Hematopoietic multipotent progenitor cell treated with erythropoietin and hydrocortisone succinate and interleukin-3 and kit ligand, for 17 days (in vitro differentiated cells): ENCODE data around the gene DGKI.

ENCODE experiments used
- DNase-seq: peaks from one replicate; pipeline ENCODE4 v3.0.0-alpha.2; 2015; ENCODE audit warnings: low spot score

DGKI gene

DNA sequence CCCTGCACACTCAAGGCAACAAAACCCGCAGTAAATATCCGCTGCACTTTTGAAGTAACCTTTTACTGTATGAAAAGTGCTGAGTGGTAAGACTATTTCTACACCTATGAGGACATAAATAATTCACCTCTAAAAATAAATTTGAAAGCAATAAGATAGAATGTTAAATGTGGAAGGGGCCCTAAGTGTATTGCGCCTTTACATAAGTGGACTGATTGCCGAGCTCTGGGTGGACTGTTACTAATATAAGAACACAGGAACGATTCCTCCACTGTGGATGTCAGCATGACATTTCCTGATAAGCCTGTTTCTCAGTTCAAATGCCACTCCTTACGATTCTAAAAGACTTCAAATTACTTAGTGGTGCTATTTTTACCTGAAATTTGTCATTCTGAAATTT lies 311.2 kb downstream of the DGKI start:
- DNase-seq, result no peak

DNA sequence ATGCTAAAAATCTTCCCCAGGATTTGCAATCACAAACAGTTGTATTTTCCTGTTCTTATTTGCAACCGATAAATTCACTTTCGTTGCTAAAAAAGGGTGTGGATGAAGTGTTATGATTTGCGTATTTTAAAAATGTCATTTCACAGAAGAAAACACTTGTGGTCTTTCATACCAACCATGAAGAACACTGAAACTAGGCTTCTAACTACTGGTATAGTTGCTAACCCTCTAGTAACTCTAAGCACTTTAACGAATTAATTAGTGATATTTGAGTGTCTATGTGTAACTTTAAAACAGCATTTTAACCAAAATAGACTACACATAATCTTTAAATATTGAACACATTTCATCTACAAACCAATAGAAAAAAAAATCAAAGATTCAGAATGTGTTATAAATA lies 315.1 kb downstream of the DGKI start:
- DNase-seq, result no peak

DNA sequence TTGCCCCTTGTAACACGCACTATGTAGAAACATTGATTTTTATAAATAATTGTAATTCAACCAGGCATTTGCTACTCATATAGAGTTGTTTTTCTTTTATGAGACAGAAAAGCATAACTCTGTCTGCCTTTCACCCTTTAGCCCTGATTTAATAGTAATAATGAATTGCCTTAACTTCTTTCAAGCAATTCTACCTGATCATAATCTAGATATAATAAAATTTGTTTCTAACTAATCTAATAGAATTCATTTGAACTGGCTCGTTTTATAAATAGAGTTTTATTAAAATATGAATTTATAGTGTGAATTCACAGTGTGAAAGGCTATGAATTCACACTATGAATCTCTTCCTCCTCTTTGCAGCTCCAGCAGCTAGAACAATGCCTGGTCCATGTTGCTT lies 319.1 kb downstream of the DGKI start:
- DNase-seq, result no peak

DNA sequence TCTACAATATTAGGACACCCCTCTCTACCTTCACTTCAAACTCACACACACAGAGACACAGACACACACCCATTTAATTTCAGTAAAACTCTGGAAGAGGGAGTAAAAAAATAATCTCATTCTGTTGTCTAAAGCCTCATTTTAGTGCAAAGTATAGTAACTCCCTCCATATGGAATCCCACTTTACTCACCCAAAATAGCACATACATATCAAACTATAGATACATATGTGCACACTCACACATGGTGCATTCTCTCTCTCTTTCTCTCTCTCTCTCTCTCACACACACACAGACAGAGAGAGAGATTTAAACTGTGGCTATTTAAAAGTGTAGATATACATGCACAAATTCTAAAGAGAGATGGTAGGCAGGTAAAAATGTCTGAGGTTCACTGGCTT lies 323.6 kb downstream of the DGKI start:
- no peak for DNase-seq

DNA sequence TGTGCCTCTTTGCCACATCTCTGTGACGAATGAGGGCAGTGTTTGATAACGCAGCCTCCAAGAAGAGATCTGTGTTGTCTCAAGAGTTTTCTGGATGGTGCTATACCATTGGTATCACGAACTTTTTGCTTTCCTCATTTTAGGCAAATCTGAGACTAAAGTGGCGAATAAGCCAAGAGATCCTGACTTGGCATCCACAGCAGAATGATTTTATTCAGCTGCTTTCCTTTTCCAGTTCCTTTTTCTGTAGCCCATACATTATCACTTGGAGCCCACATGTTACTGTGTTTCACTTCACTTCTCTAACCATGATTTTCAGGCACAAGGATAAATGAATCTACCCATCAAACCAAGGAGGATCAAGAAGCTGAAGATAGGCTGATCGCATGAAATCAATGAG lies 325.3 kb downstream of the DGKI start:
- no peak for DNase-seq

DNA sequence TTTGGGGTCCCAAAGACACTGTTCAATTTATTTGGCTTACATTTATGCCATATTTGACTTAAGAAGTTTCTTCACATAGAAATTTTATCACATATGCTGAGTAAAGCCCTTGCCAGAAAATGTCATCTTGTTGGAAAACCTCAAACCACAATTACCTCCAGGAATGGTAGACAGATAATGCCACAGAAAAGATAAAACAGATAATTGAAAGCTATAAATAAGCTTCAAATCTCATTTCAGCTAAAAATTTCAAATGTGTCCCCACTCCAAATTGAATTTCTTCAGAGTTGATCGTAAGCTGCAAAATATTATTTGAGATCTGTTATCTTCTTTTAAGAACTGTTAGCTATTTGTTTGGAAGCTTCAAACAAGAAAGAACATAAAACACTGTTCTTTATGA lies 326.8 kb downstream of the DGKI start:
- DNase-seq, result no peak

DNA sequence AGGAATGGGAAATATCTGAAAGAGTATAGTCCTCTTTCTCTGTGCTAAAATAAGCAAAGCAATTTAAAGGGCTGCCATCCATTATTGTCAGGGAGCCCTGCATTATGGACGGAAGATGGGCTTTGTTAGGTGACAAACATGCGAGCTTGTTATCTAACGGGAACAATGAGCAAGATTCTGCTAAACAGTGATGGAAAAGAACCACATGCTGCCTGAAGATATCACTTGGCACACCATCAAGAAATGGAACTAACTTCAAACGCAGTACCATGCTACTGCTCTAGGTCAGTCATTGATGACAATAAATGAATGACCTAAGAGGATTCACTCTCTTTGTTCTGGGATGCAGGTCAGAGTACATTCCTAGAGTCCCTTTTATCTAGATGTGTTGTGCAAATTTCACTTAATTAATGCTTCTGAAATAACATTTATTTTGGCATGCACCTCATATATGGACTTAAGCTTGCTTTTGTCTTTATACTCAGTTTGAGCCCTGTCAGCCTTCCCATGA lies 327.5 kb downstream of the DGKI start:
- no peak for DNase-seq

DNA sequence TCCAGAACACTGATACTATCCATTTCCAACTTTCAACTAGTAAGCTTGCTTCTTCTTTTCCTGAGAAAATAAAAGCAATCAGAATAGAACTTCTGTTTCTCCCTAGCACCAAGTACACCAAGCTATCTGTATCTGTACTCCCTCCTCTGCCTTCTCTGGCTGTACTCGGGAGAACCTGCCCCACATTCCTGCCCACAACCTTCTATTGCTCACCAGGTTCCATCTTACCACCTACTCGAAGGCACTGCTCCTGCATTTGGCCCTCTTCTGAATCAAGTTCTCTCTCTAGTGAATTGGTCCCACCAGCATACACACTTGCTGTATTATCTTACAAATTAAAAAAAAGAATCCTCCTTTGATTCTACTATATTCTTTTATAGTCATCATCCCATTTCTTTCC lies 333.7 kb downstream of the DGKI start:
- DNase-seq, result no peak

DNA sequence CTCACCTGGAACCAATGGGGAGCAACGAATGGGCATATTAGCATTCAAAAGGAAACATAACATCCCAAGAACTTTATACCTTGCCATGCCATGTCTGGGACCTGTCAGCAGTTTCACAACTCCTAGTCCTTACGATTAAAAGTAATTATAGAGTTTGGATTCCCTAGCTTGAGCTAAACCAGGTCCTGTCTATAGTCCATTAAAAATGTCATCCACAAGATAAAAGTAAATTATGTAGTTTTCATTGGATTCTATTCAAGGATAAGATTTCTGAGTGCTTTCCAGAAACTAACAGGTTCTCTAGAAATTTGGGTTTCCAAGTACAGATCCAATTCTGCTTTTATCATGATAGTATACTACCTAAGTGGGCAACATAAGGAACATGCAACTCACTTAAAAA lies 339.7 kb downstream of the DGKI start:
- no peak for DNase-seq

DNA sequence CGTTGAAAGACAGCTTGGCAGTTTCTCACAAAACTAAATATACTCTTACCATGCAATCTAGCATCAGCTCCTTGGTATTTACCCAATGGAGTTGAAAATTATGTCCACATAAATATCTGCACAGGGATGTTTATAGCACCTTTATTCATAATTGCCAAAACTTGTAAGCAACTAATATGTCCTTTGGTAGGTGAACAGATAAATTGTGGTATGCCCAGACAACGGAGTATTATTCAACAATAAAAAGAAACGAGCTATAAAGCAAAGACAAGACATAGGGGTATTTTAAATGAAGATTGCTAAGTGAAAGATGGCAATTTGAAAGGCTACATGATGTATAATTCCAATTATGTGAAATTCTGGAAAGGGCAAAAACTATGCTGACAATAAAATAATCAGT lies 340.7 kb downstream of the DGKI start:
- no peak for DNase-seq

DNA sequence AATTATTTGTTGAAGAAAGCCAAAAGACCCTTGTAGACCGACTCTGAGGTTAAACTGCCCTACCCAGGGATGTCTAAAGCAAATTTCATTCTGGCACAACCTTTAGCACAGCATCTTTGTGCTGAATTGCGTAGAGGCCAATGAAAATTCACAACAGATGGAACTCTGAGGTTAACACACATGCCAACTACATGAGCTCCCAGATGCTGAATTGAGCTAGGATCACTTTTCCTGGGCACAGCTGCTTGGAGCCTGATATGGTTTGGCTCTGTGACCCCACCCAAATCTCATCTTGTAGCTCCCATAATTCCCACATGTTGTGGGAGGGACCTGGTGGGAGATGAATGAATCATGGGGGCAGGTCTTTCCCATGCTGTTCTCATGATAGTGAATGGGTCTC lies 345.2 kb downstream of the DGKI start:
- DNase-seq, result no peak

DNA sequence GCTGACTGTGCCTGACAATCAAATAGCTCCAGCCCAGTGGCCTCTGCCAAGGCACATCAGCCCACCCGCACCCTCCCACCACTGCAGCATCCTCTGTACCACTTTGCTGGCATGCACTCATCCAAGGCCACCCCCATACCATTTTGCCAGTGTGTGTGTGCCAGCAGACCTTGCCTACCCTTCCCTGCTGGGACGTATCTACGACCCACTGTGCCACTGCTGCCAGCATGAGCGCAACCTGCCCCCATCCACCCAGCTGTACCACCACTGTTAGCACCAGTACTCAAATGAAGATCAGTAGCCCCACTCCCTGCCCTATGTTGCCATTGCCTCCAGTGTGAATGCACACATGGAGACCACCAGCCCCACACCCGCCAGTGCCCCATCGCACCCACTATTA lies 353.9 kb downstream of the DGKI start:
- no peak for DNase-seq

DNA sequence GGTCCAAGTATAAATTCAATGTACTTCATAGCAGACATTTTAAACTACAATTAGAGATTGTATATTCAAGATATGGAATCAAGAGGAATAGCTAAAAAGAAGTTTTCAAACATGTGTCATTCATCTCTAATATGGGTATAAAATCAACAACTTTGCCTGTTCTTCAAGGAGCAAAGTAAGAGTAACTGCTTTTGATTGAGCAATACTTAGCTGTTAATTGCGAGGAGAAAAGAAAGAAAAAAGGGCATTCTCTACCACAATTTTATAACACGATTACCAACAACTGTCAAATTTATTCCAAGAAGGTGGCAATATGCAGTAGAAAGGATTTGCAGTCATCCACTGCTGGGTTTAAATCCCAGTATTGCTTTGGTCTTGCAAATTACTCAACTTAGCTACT lies 356.9 kb downstream of the DGKI start:
- DNase-seq, result no peak

DNA sequence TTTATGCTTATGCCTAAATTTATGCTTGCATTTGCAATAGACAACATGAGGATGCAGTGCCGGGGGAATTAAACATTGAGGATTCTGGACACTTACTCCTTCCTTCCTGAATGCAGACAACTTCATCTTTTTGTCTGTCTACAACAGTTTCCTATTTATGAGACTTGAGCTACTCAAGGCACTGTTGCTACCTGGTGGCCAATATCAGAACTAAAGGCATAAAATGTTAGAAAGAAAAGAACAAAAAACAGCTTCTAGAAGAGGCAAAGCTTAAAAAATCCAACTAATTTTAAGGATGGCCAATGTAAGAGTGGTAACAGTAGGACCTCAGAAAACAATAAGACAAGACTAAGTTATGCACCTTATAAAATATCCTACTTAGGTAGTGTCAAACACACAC lies 358.7 kb downstream of the DGKI start:
- no peak for DNase-seq

DNA sequence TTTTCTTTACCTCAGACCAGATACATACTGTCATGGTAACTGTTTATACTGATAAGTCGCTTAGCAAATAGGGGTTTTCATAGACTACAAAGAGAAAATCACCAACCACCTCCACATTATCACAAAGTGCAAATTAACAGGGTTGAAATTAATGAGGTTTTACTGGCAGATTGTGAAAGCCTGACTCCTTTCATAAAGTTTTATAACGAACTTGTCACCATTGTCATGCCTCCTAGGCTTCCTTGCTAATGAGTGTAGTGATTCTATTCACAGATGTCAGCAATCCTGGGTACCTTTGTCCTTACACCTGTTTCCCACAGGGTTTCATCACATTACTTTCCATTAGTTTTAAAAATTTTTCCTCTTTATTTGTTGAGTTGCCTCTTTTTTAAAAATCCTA lies 361.0 kb downstream of the DGKI start:
- DNase-seq, result no peak

DNA sequence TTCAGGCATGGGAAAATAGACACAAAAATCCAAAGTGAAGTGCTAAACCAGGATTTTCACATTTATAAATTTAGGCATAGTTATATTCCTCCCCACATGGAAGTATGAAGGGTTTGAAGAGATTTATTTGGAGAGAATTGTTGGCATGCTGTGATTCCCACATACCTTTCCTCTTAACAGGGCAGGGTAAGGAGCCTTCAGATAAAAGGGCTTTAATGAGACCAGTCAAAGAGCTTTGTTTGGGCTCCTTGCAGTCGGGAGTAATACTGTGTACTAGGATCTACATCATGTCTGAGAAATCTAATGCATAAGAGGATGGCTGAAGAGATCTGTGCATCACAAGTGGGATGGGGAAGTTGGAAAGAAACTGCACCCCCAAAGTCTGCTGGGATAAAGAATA lies 362.4 kb downstream of the DGKI start:
- no peak for DNase-seq

DNA sequence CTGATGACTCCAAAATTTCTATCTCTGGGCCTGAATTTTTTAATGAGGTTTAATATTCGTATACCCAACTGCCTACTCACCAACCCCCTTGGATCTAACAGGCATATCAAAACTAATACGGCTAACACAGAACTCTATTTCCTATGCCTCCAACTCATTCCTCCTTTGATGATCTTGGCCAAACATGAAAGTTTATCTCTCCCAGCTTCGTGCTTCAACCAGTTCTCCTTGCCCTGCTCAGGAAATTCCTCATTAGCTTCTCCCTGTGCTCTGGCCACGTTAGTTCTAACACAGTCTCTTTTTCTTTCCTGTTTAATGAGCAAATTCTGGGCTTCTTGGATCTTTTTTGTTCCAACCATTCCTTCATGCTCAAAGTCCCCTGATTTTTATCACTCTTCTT lies 364.3 kb downstream of the DGKI start:
- no peak for DNase-seq

DNA sequence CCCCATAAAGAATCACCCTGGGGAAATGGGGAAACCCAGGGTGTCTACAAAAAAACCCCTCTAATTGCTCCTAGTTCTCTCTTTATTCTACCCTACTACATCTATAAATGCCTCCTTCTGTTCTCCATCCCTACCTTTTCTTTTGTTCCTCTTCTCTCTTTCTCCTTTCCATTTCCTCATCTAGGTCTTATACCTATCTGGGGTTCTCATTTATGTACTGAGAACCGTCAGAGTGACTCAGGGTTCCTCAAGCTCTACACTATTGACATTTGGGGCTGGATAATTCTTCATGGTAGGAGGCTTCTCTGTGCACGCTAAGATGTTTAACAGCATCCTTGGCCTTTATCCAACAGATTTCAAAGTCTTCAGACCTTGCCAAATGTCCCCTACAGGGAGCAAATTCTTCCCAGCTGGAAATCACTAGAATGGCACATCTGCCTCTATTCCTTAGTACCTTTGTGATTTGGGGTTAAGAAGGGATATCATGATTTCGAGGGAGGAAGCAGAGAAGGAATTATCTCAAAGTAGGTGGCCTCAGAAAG lies 365.9 kb downstream of the DGKI start:
- DNase-seq, result no peak

DNA sequence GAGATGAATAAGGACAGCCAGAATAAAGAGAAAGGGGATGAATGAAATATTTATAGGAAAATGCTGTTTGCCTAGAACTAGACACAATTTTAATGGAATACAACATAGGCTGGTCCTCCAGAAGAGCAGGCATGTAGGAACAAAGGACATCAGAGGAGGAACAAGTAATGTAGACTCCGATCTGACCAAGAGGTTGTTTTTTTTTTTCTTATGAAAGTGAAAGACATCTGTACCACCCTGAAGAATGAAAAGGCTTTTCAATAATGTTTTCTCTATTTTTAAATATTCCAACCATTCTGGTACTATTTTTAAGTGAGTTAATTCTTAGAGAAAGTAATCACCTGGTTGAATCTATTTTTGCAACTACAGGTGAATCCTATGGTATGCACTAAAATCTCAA lies 366.4 kb downstream of the DGKI start:
- no peak for DNase-seq

DNA sequence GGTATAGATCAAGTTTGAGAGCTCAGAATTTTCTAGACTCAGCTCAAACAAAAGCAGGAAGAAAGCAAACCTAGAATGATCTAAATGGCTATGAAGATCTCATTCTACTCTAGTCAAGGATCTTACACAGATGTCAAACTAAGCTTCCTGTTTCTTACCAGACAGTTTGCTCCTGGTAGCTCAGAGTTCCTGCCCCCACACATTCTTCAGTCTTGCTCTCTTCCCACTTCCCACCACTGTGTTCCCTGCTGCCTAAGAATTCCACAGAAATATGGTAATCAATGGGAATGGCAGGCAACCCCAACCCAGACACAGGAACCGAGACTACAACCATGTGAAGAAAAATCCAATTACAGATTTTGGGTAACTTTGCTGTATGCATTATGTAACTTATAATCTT lies 369.8 kb downstream of the DGKI start:
- no peak for DNase-seq

DNA sequence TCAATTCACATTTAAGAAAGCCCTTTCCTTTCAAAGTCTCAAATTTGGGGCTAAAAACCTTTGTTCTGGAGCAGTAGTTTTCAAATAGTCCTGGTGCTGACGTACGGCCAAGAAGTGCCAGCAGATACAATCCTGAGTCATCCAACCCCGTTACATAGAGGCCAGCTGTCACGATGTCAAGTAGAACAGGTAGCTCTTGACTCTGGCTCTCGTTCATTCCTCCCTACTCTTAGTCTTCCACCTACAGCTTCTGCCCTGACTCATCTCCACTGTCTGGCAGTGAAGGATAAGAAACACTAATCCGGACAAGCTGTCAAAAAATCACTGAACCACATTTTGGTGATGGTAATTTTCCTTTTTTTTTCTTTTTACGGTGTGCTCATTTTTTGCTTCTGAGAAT lies 370.8 kb downstream of the DGKI start:
- DNase-seq, result no peak

DNA sequence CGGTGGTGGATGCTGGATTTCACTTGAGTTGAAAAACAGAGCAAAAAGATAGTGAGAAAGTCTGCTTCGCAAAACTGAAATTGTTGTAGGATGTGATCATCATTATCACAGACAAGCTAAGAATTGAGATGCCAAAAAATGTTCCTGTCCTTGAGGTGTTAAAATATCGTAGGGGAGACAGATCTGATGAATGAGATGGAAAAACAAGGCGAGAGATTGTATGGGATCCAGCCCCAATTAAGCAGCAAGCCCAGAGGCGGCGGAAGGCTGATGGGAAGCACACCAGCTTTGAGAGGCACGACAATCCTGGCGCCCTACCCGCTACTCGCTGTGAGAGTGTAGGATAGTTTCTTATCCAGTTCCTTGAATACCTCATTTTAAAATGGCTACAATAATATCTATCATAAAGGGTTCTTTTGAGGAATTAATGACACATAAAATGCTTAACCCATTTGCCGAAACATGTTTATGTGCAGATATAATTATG lies 372.2 kb downstream of the DGKI start:
- DNase-seq, result no peak

DNA sequence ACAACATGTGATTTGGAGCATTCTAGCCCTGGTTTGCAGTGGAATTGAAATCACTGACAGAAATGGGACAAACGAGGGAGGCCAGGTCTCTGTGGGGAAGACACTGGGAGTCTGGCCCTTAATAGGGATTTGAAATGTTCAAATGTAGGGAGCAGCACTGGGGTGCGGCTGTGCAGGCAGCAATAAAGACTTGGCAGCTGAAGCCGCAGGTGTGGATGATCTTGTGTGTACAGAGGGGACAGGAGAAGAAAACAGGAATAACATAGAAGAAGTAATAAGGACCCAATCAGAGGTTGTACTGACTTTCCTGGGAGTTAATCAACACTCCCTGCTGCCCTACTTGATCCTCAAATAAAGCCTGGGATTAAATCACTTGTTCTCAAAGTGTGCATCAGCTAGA lies 375.6 kb downstream of the DGKI start:
- no peak for DNase-seq

DNA sequence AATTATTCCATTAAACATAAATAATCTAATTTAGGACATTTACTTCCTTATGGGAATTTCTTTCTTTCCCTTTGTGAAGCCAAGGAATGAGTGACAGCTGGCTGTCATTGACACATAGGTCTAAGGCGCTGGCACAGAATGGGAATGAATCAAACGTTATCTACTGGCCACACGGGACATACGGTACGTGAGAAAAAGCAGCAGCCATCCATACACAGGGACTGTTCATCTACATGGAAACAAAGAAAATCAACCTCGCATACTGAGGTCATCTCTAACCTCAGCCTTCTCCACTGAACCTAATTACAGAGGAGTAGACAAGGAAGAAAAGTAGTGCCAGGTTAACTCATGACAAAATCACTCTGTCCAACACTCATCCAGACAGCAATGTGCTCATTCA lies 376.9 kb downstream of the DGKI start:
- no peak for DNase-seq
